Fibroblast of lung (primary cell): ENCODE results near the gene TACC2. TPM values are rescaled to one million over a fixed set of nuclear protein-coding genes. Genes with fewer than 3 reads are reported as not detected.
A peak's percentile ranks its signal among the peaks of the same experiment; 100 is the strongest.

Experiments used
- DNase-seq, 2 donors: peaks; one replicate each; pipeline versions ENCODE4 v3.0.0 to v3.0.0-alpha.2; 2010; ENCODE audit warnings: low read depth in 2 of 2
- H2AFZ ChIP-seq: 2 replicates; pipeline ENCODE4 v1.5.1; 2012; ENCODE audit warnings: low read length, control low read depth, inconsistent platforms
- H3K27ac ChIP-seq: 2 replicates; pipeline ENCODE4 v1.5.1; 2011; ENCODE audit warnings: low read length, control low read depth; ENCODE audit not compliant: insufficient read depth
- H3K27me3 ChIP-seq: 2 replicates; pipeline ENCODE4 v1.5.1; 2011; ENCODE audit warnings: mild to moderate bottlenecking, low read length; ENCODE audit not compliant: control insufficient read depth, insufficient read depth
- H3K36me3 ChIP-seq: 2 replicates; pipeline ENCODE4 v1.5.1; 2011; ENCODE audit warnings: low read length; ENCODE audit not compliant: control insufficient read depth, insufficient read depth
- H3K4me1 ChIP-seq: 2 replicates; pipeline ENCODE4 v1.5.1; 2011; ENCODE audit warnings: low read length; ENCODE audit not compliant: control insufficient read depth, insufficient read depth; ENCODE audit errors: extremely low read depth
- H3K4me2 ChIP-seq: 2 replicates; pipeline ENCODE4 v1.5.1; 2011; ENCODE audit warnings: low read length, control low read depth; ENCODE audit not compliant: insufficient read depth; ENCODE audit errors: extremely low read depth
- H3K4me3 ChIP-seq, 4 experiments: fragments of 200-600 bp in 1 of 4; sonication (generic) in 1 of 4; replicated peaks in 1 of 4; 2 replicates each; pipeline ENCODE4 v1.5.1; 2011 to 2016; ENCODE audit warnings: low read length in 4 of 4, low read depth in 3 of 4, mild to moderate bottlenecking in 3 of 4, control low read depth in 2 of 4, inconsistent platforms in 1 of 4, mixed read lengths in 1 of 4; ENCODE audit not compliant: insufficient read depth in 1 of 4; ENCODE audit errors: control extremely low read depth in 1 of 4
- H3K79me2 ChIP-seq: 2 replicates; pipeline ENCODE4 v1.5.1; 2012; ENCODE audit warnings: mild to moderate bottlenecking, low read length, inconsistent platforms; ENCODE audit not compliant: control insufficient read depth, insufficient read depth
- H3K9ac ChIP-seq: 2 replicates; pipeline ENCODE4 v1.5.1; 2011; ENCODE audit warnings: mild to moderate bottlenecking, low read length, control low read depth; ENCODE audit not compliant: insufficient read depth
- H3K9me3 ChIP-seq: 2 replicates; pipeline ENCODE4 v1.5.1; 2012; ENCODE audit warnings: low read depth, low read length; ENCODE audit not compliant: control insufficient read depth, insufficient read depth
- H4K20me1 ChIP-seq: 2 replicates; pipeline ENCODE4 v1.5.1; 2011; ENCODE audit warnings: low read length; ENCODE audit not compliant: control insufficient read depth, insufficient read depth; ENCODE audit errors: extremely low read depth
- CTCF ChIP-seq, 2 donors: IDR thresholded peaks in 1 of 2; conservative IDR thresholded peaks in 1 of 2; 1 replicate in 1 of 2; 2 replicates in 1 of 2; pipeline ENCODE4 v1.5.1; 2011 to 2012; ENCODE audit warnings: low read length in 2 of 2, control low read depth in 1 of 2, inconsistent platforms in 1 of 2, low read depth in 1 of 2, mild to moderate bottlenecking in 1 of 2
- EZH2 ChIP-seq: IDR thresholded peaks from 2 replicates; pipeline ENCODE4 v1.5.1; 2012; ENCODE audit warnings: low read length, control low read depth, mild to moderate bottlenecking; ENCODE audit errors: missing control alignments
- polyA plus RNA-seq, 2 donors: library from polyadenylated mRNA; depleted of rRNA in 1 of 2; stranded (reverse) in 1 of 2; unstranded in 1 of 2; fragments of >200 nt; gene quantifications; 2 replicates each; pipeline ENCODE4 v1.2.1, GENCODE V29; 2011 to 2012; ENCODE audit warnings: missing spikeins in 1 of 2
- total RNA-seq: library from RNA; depleted of rRNA; stranded (reverse); fragments of >200 nt; gene quantifications from 2 replicates; pipeline ENCODE4 v1.2.1, GENCODE V29; 2014

TACC2 gene
- total and polyA plus RNA-seq, 2 donors (not counting 1 experiment from before 2014, with no cell fraction given): 7.6 to 13.0 TPM

- no peak for TF ChIP-seq EZH2
- no peak for TF ChIP-seq CTCF (conservative IDR thresholded peaks at IDR 0.05 in 1 of 2, IDR thresholded peaks at IDR 0.05 in 1 of 2; ENCODE audit: low read depth in 1 of 2, low read length in 2 of 2)
- peaks cover 46% of the 10 kb centered on the region for H3K4me1 ChIP-seq
- H3K9me3 ChIP-seq: no peaks in the 10 kb centered on the region
- no peak for DNase-seq
- H2AFZ ChIP-seq: no peak overlapping the region
- no peak overlapping the region for H3K4me2 ChIP-seq
- H3K4me3 ChIP-seq: no peak overlapping the region
- H3K36me3 ChIP-seq: no peaks in the 10 kb centered on the region
- H4K20me1 ChIP-seq: no peaks in the 10 kb centered on the region
- H3K9ac ChIP-seq: no peak overlapping the region
- H3K79me2 ChIP-seq: no peaks in the 10 kb centered on the region
- no peaks in the 10 kb centered on the region for H3K27me3 ChIP-seq
- H3K27ac ChIP-seq: no peak overlapping the region
Observed at GRCh38 chr10:122145113-122145512, 156.2 kb downstream of the TACC2 start.

GRCh38 chr10:122147663-122148062, 158.7 kb downstream of the TACC2 start:
- H3K36me3 ChIP-seq: no peaks in the 10 kb centered on the region
- H3K9ac ChIP-seq: no peak overlapping the region
- peaks cover 27% of the 10 kb centered on the region for H3K4me1 ChIP-seq
- DNase-seq: peak in 1 of 2 donors; percentile 80
- H2AFZ ChIP-seq: no peak overlapping the region
- no peaks in the 10 kb centered on the region for H3K27me3 ChIP-seq
- H3K4me3 ChIP-seq: no peak overlapping the region
- H3K79me2 ChIP-seq: no peaks in the 10 kb centered on the region
- H3K4me2 ChIP-seq: no peak overlapping the region
- H4K20me1 ChIP-seq: no peaks in the 10 kb centered on the region
- H3K9me3 ChIP-seq: no peaks in the 10 kb centered on the region
- H3K27ac ChIP-seq: peak overlapping the region; percentile 46
- TF ChIP-seq EZH2 (no peak), CTCF (conservative IDR thresholded peaks at IDR 0.05 in 1 of 2, IDR thresholded peaks at IDR 0.05 in 1 of 2; ENCODE audit: low read depth in 1 of 2, low read length in 2 of 2) (no peak)

GRCh38 chr10:122148876-122149560, 160.1 kb downstream of the TACC2 start:
- H4K20me1 ChIP-seq: no peaks in the 10 kb centered on the region
- DNase-seq: peak; percentile 45 to 74
- H3K4me3 ChIP-seq: no peak overlapping the region
- H3K4me1 ChIP-seq: peaks cover 25% of the 10 kb centered on the region
- no peak for TF ChIP-seq CTCF (conservative IDR thresholded peaks at IDR 0.05 in 1 of 2, IDR thresholded peaks at IDR 0.05 in 1 of 2; ENCODE audit: low read depth in 1 of 2, low read length in 2 of 2)
- no peak for TF ChIP-seq EZH2
- H2AFZ ChIP-seq: no peak overlapping the region
- H3K27ac ChIP-seq: peak overlapping the region; percentile 89
- no peaks in the 10 kb centered on the region for H3K27me3 ChIP-seq
- H3K9me3 ChIP-seq: no peaks in the 10 kb centered on the region
- H3K4me2 ChIP-seq: peak overlapping the region; percentile 56
- H3K36me3 ChIP-seq: no peaks in the 10 kb centered on the region
- peak overlapping the region; percentile 62 for H3K9ac ChIP-seq
- H3K79me2 ChIP-seq: no peaks in the 10 kb centered on the region
